IMR-90 (cell line): ENCODE measurements around the gene PRKCB. TPM values are rescaled to one million over a fixed set of nuclear protein-coding genes. Genes with fewer than 3 reads are reported as not detected.

Experiments
- ATAC-seq: fragments of 200-7000 bp; cut with Tn5 transposase; 2 replicates; pipeline ENCODE4 v1.9.1; 2020; ENCODE audit warnings: low read depth, mild to moderate bottlenecking, moderate library complexity
- BruUV-seq: library from RNA; stranded (reverse); fragments of 400-500 nt; replicated peaks from 2 replicates; lab custom pipeline; 2021; lab: Mats Ljungman, UMichigan
- CTCF ChIA-PET: fragments of 300-600 bp; formaldehyde crosslinking; extraction: SDS; loops from one replicate; lab custom pipeline; 2021; ENCODE audit warnings: antibody characterized with exemption; lab: Yijun Ruan, JAX
- POLR2A ChIA-PET: fragments of 300-600 bp; sonication (Branson Sonifier 250); formaldehyde crosslinking; loops from one replicate; lab custom pipeline; 2022; ENCODE audit warnings: antibody characterized with exemption; ENCODE audit not compliant: unreplicated experiment; lab: Charles Lee
- DNase-seq: peaks from one replicate; pipeline ENCODE4 v3.0.0; 2013
- H2AFZ ChIP-seq: replicated peaks from 2 replicates; pipeline ENCODE3; 2013; ENCODE audit warnings: low read length, mild to moderate bottlenecking; ENCODE audit not compliant: poor library complexity
- H2AK5ac ChIP-seq: 2 replicates; pipeline ENCODE4 v1.6.1; 2013; ENCODE audit warnings: low read depth, low read length, inconsistent platforms
- H2AK9ac ChIP-seq: replicated peaks from 2 replicates; pipeline ENCODE3; 2013; ENCODE audit warnings: mild to moderate bottlenecking, low read depth, low read length, moderate library complexity; ENCODE audit not compliant: poor library complexity
- H2BK120ac ChIP-seq: 2 replicates; pipeline ENCODE4 v1.6.1; 2013; ENCODE audit warnings: low read depth, low read length, inconsistent platforms
- H2BK15ac ChIP-seq: 3 replicates; pipeline ENCODE4 v1.6.1; 2013; ENCODE audit warnings: low read depth, low read length, inconsistent platforms
- H2BK20ac ChIP-seq: 2 replicates; pipeline ENCODE4 v1.6.1; 2013; ENCODE audit warnings: low read depth, mild to moderate bottlenecking, inconsistent platforms, low read length, moderate library complexity
- H2BK5ac ChIP-seq: 2 replicates; pipeline ENCODE4 v1.6.1; 2013; ENCODE audit warnings: mild to moderate bottlenecking, low read depth, low read length, inconsistent platforms; ENCODE audit not compliant: poor library complexity, severe bottlenecking
- H3K14ac ChIP-seq: replicated peaks from 2 replicates; pipeline ENCODE4 v1.6.1; 2013; ENCODE audit warnings: low read depth, low read length, inconsistent platforms
- H3K18ac ChIP-seq: 2 replicates; pipeline ENCODE4 v1.6.1; 2013; ENCODE audit warnings: low read depth, low read length, control low read depth
- H3K23ac ChIP-seq: 2 replicates; pipeline ENCODE4 v1.6.1; 2013; ENCODE audit warnings: low read depth, low read length, inconsistent platforms
- H3K27ac ChIP-seq: 2 replicates; pipeline ENCODE4 v1.5.1; 2013; ENCODE audit warnings: mild to moderate bottlenecking, control low read depth, low read length; ENCODE audit not compliant: insufficient read depth
- H3K27me3 ChIP-seq: 2 replicates; pipeline ENCODE4 v1.6.1; 2013; ENCODE audit warnings: low read length; ENCODE audit not compliant: control insufficient read depth, insufficient read depth
- H3K36me3 ChIP-seq: 2 replicates; pipeline ENCODE4 v1.6.1; 2013; ENCODE audit warnings: low read length, mixed read lengths; ENCODE audit not compliant: control insufficient read depth, insufficient read depth
- H3K4ac ChIP-seq: 2 replicates; pipeline ENCODE4 v1.6.1; 2013; ENCODE audit warnings: low read depth, low read length, inconsistent platforms
- H3K4me1 ChIP-seq: 2 replicates; pipeline ENCODE4 v1.6.1; 2013; ENCODE audit warnings: low read length, mixed read lengths; ENCODE audit not compliant: control insufficient read depth, insufficient read depth
- H3K4me2 ChIP-seq: 2 replicates; pipeline ENCODE4 v1.6.1; 2013; ENCODE audit warnings: low read depth, mild to moderate bottlenecking, control low read depth, low read length, moderate library complexity
- H3K4me3 ChIP-seq: 2 replicates; pipeline ENCODE4 v1.5.1; 2013; ENCODE audit warnings: low read depth, mild to moderate bottlenecking, control low read depth, low read length, moderate library complexity; ENCODE audit not compliant: insufficient read depth
- H3K56ac ChIP-seq: 2 replicates; pipeline ENCODE4 v1.6.1; 2013; ENCODE audit warnings: low read length, inconsistent platforms; ENCODE audit not compliant: insufficient read depth; ENCODE audit errors: extremely low read depth
- H3K79me1 ChIP-seq, 2 experiments: 2 replicates each; pipeline ENCODE4 v1.6.1; 2013; ENCODE audit warnings: low read length in 2 of 2, inconsistent platforms in 1 of 2, low read depth in 1 of 2
- H3K9ac ChIP-seq: 2 replicates; pipeline ENCODE4 v1.6.1; 2013; ENCODE audit warnings: low read depth, low read length, control low read depth
- H3K9me1 ChIP-seq: 2 replicates; pipeline ENCODE4 v1.6.1; 2013; ENCODE audit warnings: low read length, inconsistent platforms; ENCODE audit not compliant: insufficient read depth
- H3K9me3 ChIP-seq: 2 replicates; pipeline ENCODE4 v1.6.1; 2013; ENCODE audit warnings: low read length; ENCODE audit not compliant: control insufficient read depth, insufficient read depth
- H4K20me1 ChIP-seq: 2 replicates; pipeline ENCODE4 v1.6.1; 2013; ENCODE audit warnings: low read length, inconsistent platforms; ENCODE audit not compliant: insufficient read depth
- H4K5ac ChIP-seq: 2 replicates; pipeline ENCODE4 v1.6.1; 2013; ENCODE audit warnings: mild to moderate bottlenecking, low read depth, low read length, control low read depth
- H4K8ac ChIP-seq, 2 experiments: 2 replicates each; pipeline ENCODE4 v1.6.1; 2013; ENCODE audit warnings: low read depth in 2 of 2, low read length in 2 of 2, control low read depth in 1 of 2, inconsistent platforms in 1 of 2
- H4K91ac ChIP-seq: 2 replicates; pipeline ENCODE4 v1.6.1; 2013; ENCODE audit warnings: low read depth, low read length, inconsistent platforms; ENCODE audit not compliant: insufficient read depth
- BHLHE40 ChIP-seq: fragments of 150-350 bp; IDR thresholded peaks from 2 replicates; pipeline ENCODE4 v1.6.1; 2016; ENCODE audit warnings: mild to moderate bottlenecking, low read depth, low read length
- CEBPB ChIP-seq: IDR thresholded peaks from 2 replicates; pipeline ENCODE4 v1.6.1; 2012; ENCODE audit warnings: low read depth, low read length, improper control_type of control experiment
- CHD1 ChIP-seq: IDR thresholded peaks from 2 replicates; pipeline ENCODE4 v1.6.1; 2012; ENCODE audit warnings: low read depth, low read length, improper control_type of control experiment
- CTCF ChIP-seq: conservative IDR thresholded peaks from 2 replicates; pipeline ENCODE4 v1.5.1; 2012; ENCODE audit warnings: mild to moderate bottlenecking, low read depth, low read length, improper control_type of control experiment
- MAFK ChIP-seq: IDR thresholded peaks from 2 replicates; pipeline ENCODE4 v1.6.1; 2012; ENCODE audit warnings: low read depth, low read length, improper control_type of control experiment
- MAZ ChIP-seq: IDR thresholded peaks from 2 replicates; pipeline ENCODE4 v1.6.1; 2012; ENCODE audit warnings: low read depth, mild to moderate bottlenecking, low read length, improper control_type of control experiment, moderate library complexity, borderline replicate concordance
- POLR2A ChIP-seq: IDR thresholded peaks from 2 replicates; pipeline ENCODE4 v1.6.1; 2012; ENCODE audit warnings: mild to moderate bottlenecking, low read depth, low read length
- RAD21 ChIP-seq: IDR thresholded peaks from 2 replicates; pipeline ENCODE4 v1.6.1; 2012; ENCODE audit warnings: low read length, improper control_type of control experiment
- RFX5 ChIP-seq: IDR thresholded peaks from 2 replicates; pipeline ENCODE4 v1.8.0; 2012; ENCODE audit warnings: low read depth, mild to moderate bottlenecking, low read length, moderate library complexity
- SMC3 ChIP-seq: fragments of 150-350 bp; IDR thresholded peaks from 2 replicates; pipeline ENCODE4 v1.6.1; 2016; ENCODE audit warnings: low read depth, mild to moderate bottlenecking, antibody characterized with exemption, low read length, moderate library complexity
- WGBS, 2 experiments: methylation state at CpG; one replicate each; pipeline versions ENCODE4 v1.1.5 to v1.1.7; 2013; ENCODE audit warnings: missing lambda C conversion rate in 2 of 2; ENCODE audit not compliant: insufficient read length in 1 of 2; ENCODE audit errors: extremely low coverage in 2 of 2; 5-methylcytosine and 5-hydroxymethylcytosine counted together
- dilution Hi-C: fragments of 300-500 bp; cut with HindIII; formaldehyde crosslinking; loops from one replicate; pipeline ENCODE4 v1.14.3; 2018; ENCODE audit warnings: low sequenced_read_pairs; ENCODE audit not compliant: unreplicated experiment
- in situ Hi-C: fragments of 300-500 bp; cut with MboI; formaldehyde crosslinking; loops from 3 replicates; pipeline ENCODE4 v1.14.3; 2019; ENCODE audit warnings: low sequenced_read_pairs, inconsistent platforms, mixed read lengths
- intact Hi-C: fragments of 100-400 bp; cut with micrococcal nuclease; formaldehyde crosslinking; loops from 2 replicates; pipeline ENCODE4 v1.10.0; 2022
- polyA plus RNA-seq, 3 experiments: library from polyadenylated mRNA; depleted of rRNA; stranded (reverse); fragments of >200 nt; gene quantifications; 2 replicates each; pipeline ENCODE4 v1.2.3, GENCODE V29; 2012; ENCODE audit warnings: low replicate concordance in 1 of 3
- total RNA-seq: library from RNA; depleted of rRNA; stranded (reverse); fragments of >200 nt; gene quantifications from 2 replicates; pipeline ENCODE4 v1.2.3, GENCODE V29; 2012
- TF ChIP-seq, protein P1 (sequence below): fragments of 150-350 bp; IDR thresholded peaks from 2 replicates; pipeline ENCODE4 v1.6.1; 2017; ENCODE audit warnings: mild to moderate bottlenecking, antibody characterized with exemption, low read length, low read depth
- TF ChIP-seq, protein P2 (sequence below): fragments of 150-350 bp; IDR thresholded peaks from 2 replicates; pipeline ENCODE4 v1.6.1; 2016; ENCODE audit warnings: low read depth, mild to moderate bottlenecking, low read length, moderate library complexity, borderline replicate concordance

Gene PRKCB
- total and polyA plus RNA-seq, 2 of the 4 experiments (the other 2 are of a cell fraction) = under 0.01 TPM; not detected in 1

DNA sequence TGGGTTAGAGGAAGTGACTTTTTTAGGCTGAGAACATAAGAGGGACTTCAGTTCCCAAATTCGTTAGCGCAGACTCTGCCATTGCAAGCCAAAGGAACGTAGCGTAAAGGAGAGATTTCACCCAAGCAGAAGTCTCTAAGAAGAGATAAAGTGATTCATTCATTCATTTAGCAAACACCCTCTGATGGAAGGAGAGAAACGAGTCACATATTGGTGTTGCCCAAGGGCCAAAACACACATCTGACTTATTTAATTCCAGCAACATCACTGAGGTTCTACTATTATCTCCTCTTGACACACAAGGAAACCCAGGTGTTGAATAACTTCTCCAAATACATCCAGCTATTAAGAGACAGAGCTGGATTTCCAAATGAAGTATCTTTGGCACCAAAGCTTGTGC lies 334.6 kb downstream of the PRKCB start:
- H4K20me1 ChIP-seq = no peaks in the 10 kb centered on the region
- no peak overlapping the region for H4K8ac ChIP-seq
- no peak overlapping the region for H3K23ac ChIP-seq
- no peak overlapping the region for H4K5ac ChIP-seq
- H3K9me1 ChIP-seq = no peaks in the 10 kb centered on the region
- H3K79me1 ChIP-seq = no peaks in the 10 kb centered on the region
- no peak overlapping the region for H2BK120ac ChIP-seq
- no CpG with 5 or more reads among the region's 5 CpGs for WGBS, 2 experiments
- no peak overlapping the region for H3K4me2 ChIP-seq
- H3K36me3 ChIP-seq = no peaks in the 10 kb centered on the region
- no peak overlapping the region for H2BK15ac ChIP-seq
- intact Hi-C loops = no loop called here
- H3K14ac ChIP-seq = no peak overlapping the region
- no peak overlapping the region for H3K9ac ChIP-seq
- H3K18ac ChIP-seq = no peak overlapping the region
- H3K9me3 ChIP-seq = no peaks in the 10 kb centered on the region
- no peak overlapping the region for H3K4me3 ChIP-seq
- CTCF ChIA-PET = no interaction called here
- no peak overlapping the region for H2AK9ac ChIP-seq
- H3K4me1 ChIP-seq = no peaks in the 10 kb centered on the region
- H3K27me3 ChIP-seq = no peaks in the 10 kb centered on the region
- H3K27ac ChIP-seq = no peak overlapping the region
- ATAC-seq (no peak), DNase-seq (no peak)
- no peak overlapping the region for H2BK5ac ChIP-seq
- POLR2A ChIA-PET = no interaction called here
- dilution Hi-C loops = no loop called here
- no TSS peak for BruUV-seq
- no peak overlapping the region for H2AK5ac ChIP-seq
- H4K91ac ChIP-seq = no peak overlapping the region
- no peak overlapping the region for H3K56ac ChIP-seq
- H2AFZ ChIP-seq = no peak overlapping the region
- no peak overlapping the region for H2BK20ac ChIP-seq
- TF ChIP-seq RAD21 = no peak
- TF ChIP-seq BHLHE40 = no peak
- TF ChIP-seq MAFK = no peak
- TF ChIP-seq SMC3 = no peak
- TF ChIP-seq CHD1 = no peak
- TF ChIP-seq POLR2A = no peak
- TF ChIP-seq, protein P1, sequence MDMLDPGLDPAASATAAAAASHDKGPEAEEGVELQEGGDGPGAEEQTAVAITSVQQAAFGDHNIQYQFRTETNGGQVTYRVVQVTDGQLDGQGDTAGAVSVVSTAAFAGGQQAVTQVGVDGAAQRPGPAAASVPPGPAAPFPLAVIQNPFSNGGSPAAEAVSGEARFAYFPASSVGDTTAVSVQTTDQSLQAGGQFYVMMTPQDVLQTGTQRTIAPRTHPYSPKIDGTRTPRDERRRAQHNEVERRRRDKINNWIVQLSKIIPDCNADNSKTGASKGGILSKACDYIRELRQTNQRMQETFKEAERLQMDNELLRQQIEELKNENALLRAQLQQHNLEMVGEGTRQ = no peak
- no peak for TF ChIP-seq CEBPB
- TF ChIP-seq CTCF = no peak
- TF ChIP-seq RFX5 = no peak
- TF ChIP-seq, protein P2, sequence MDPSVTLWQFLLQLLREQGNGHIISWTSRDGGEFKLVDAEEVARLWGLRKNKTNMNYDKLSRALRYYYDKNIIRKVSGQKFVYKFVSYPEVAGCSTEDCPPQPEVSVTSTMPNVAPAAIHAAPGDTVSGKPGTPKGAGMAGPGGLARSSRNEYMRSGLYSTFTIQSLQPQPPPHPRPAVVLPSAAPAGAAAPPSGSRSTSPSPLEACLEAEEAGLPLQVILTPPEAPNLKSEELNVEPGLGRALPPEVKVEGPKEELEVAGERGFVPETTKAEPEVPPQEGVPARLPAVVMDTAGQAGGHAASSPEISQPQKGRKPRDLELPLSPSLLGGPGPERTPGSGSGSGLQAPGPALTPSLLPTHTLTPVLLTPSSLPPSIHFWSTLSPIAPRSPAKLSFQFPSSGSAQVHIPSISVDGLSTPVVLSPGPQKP = no peak
- TF ChIP-seq MAZ = no peak
- in situ Hi-C loops = no loop called here
- H3K4ac ChIP-seq = no peak overlapping the region
